ENCODE data around the gene SLC24A3.

The SLC24A3 gene

GRCh38 chr20:19411811-19412210 is 199.4 kb downstream of the SLC24A3 start:
- ChIA-PET CTCF (no interaction called here), POLR2A (no interaction called here)

DNA sequence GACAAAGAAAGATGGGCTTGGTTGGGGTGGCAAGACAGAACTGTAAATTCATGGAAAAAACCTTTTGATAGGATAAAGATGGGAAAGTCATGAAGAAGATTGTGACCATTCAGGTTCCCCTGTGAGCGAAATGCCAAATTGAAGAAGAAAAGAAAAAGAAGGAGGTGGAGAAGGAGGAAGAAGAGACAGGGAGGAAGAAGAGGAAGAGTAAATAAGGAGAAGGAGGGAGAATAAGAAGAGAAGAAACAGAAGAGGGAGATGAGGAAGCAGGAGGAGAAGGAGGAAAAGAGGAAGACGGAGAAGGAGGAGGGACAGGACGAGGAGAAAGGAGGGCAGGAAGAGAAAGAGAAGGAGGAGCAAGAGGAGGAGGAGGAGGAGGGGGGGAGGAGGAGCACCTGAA is 199.8 kb downstream of the SLC24A3 start:
- H3K4me3 ChIP-seq (ENCODE audit: low read depth, low read length) = no peak overlapping the region
- H3K4me1 ChIP-seq (ENCODE audit: control insufficient read depth, insufficient read depth, low read length) = no peaks in the 10 kb centered on the region
- no peaks in the 10 kb centered on the region for H3K9me3 ChIP-seq (ENCODE audit: control insufficient read depth, insufficient read depth, low read depth, low read length)
- ChIA-PET CTCF (no interaction called here), POLR2A (no interaction called here)
- TF ChIP-seq, protein P1, sequence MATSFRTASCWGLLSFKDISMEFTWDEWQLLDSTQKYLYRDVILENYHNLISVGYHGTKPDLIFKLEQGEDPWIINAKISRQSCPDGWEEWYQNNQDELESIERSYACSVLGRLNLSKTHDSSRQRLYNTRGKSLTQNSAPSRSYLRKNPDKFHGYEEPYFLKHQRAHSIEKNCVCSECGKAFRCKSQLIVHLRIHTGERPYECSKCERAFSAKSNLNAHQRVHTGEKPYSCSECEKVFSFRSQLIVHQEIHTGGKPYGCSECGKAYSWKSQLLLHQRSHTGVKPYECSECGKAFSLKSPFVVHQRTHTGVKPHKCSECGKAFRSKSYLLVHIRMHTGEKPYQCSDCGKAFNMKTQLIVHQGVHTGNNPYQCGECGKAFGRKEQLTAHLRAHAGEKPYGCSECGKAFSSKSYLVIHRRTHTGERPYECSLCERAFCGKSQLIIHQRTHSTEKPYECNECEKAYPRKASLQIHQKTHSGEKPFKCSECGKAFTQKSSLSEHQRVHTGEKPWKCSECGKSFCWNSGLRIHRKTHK (tag by site-specific recombination; IDR thresholded peaks at IDR 0.05) = no peak
- TF ChIP-seq ZNF585B (tag by site-specific recombination; IDR thresholded peaks at IDR 0.05) (no peak), ZNF391 (tag by site-specific recombination; IDR thresholded peaks at IDR 0.05; ENCODE audit: borderline replicate concordance, low read depth) (no peak), ZNF777 (tag by site-specific recombination; IDR thresholded peaks at IDR 0.05; ENCODE audit: borderline replicate concordance) (no peak), ZNF626 (tag by site-specific recombination; IDR thresholded peaks at IDR 0.05) (no peak), SP3 (tag by site-specific recombination; IDR thresholded peaks at IDR 0.05) (no peak), BCL11A (tag by site-specific recombination; IDR thresholded peaks at IDR 0.05; ENCODE audit: low read depth) (no peak)
- no peaks in the 10 kb centered on the region for H3K36me3 ChIP-seq (ENCODE audit: control insufficient read depth in 2 of 2, insufficient read depth in 1 of 2, low read length in 2 of 2)
- no peak overlapping the region for H3K27ac ChIP-seq (ENCODE audit: extremely low read depth, low read depth, low read length)

More at GRCh38 chr20:19411811-19412210, 199.4 kb downstream of the SLC24A3 start:
- H3K27ac ChIP-seq (ENCODE audit: extremely low read depth, low read depth, low read length) = no peak overlapping the region
- TF ChIP-seq ZBTB7A (tag by site-specific recombination; IDR thresholded peaks at IDR 0.05; ENCODE audit: low read depth) = no peak
- TF ChIP-seq ZNF48 (tag by site-specific recombination; IDR thresholded peaks at IDR 0.05) = no peak
- TF ChIP-seq ZNF510 (tag by site-specific recombination; IDR thresholded peaks at IDR 0.05; ENCODE audit: insufficient replicate concordance) = no peak
- no peak for TF ChIP-seq ZNF692 (tag by site-specific recombination; IDR thresholded peaks at IDR 0.05)
- no peak for TF ChIP-seq EGR2 (tag by site-specific recombination; IDR thresholded peaks at IDR 0.05; ENCODE audit: low read depth)
- no peak for TF ChIP-seq GLI2 (tag by site-specific recombination; IDR thresholded peaks at IDR 0.05; ENCODE audit: borderline replicate concordance, low read depth)
- TF ChIP-seq ZNF654 (tag by site-specific recombination; IDR thresholded peaks at IDR 0.05; ENCODE audit: low read depth) = no peak
- TF ChIP-seq ZFP3 (tag by site-specific recombination; IDR thresholded peaks at IDR 0.05; ENCODE audit: low read depth) = no peak
- TF ChIP-seq ZNF426 (tag by site-specific recombination; IDR thresholded peaks at IDR 0.05) = no peak
- no peak for TF ChIP-seq ZNF394 (tag by site-specific recombination; IDR thresholded peaks at IDR 0.05; ENCODE audit: borderline replicate concordance)
- TF ChIP-seq ZNF341 (tag by site-specific recombination; IDR thresholded peaks at IDR 0.05; ENCODE audit: low read depth) = no peak
- no peaks in the 10 kb centered on the region for H3K36me3 ChIP-seq (ENCODE audit: control insufficient read depth in 2 of 2, insufficient read depth in 1 of 2, low read length in 2 of 2)
- H3K9me3 ChIP-seq (ENCODE audit: control insufficient read depth, insufficient read depth, low read depth, low read length) = no peaks in the 10 kb centered on the region
- no peaks in the 10 kb centered on the region for H3K4me1 ChIP-seq (ENCODE audit: control insufficient read depth, insufficient read depth, low read length)
- no peak overlapping the region for H3K4me3 ChIP-seq (ENCODE audit: low read depth, low read length)

GRCh38 chr20:19414600-19414999 is 202.2 kb downstream of the SLC24A3 start:
- no peak overlapping the region for H3K27ac ChIP-seq (ENCODE audit: extremely low read depth, low read depth, low read length)
- H3K4me1 ChIP-seq (ENCODE audit: control insufficient read depth, insufficient read depth, low read length) = no peaks in the 10 kb centered on the region
- ChIA-PET POLR2A (no interaction called here), CTCF (no interaction called here)
- H3K9me3 ChIP-seq (ENCODE audit: control insufficient read depth, insufficient read depth, low read depth, low read length) = no peaks in the 10 kb centered on the region
- no peak overlapping the region for H3K4me3 ChIP-seq (ENCODE audit: low read depth, low read length)
- H3K36me3 ChIP-seq (ENCODE audit: control insufficient read depth in 2 of 2, insufficient read depth in 1 of 2, low read length in 2 of 2) = no peaks in the 10 kb centered on the region
- TF ChIP-seq SALL2 (tag by site-specific recombination; IDR thresholded peaks at IDR 0.05; ENCODE audit: borderline replicate concordance) = no peak
- TF ChIP-seq ZNF768 (tag by site-specific recombination; IDR thresholded peaks at IDR 0.05) = no peak
- TF ChIP-seq ZBTB21 (tag by site-specific recombination; IDR thresholded peaks at IDR 0.05) = no peak
- no peak for TF ChIP-seq ZEB2 (tag by site-specific recombination; IDR thresholded peaks at IDR 0.05)
- TF ChIP-seq ZSCAN23 (tag by site-specific recombination; IDR thresholded peaks at IDR 0.05) = no peak
- no peak for TF ChIP-seq ZNF76 (tag by site-specific recombination; IDR thresholded peaks at IDR 0.05; ENCODE audit: borderline replicate concordance, low read depth)
- TF ChIP-seq ZNF19 (tag by site-specific recombination; IDR thresholded peaks at IDR 0.05; ENCODE audit: low read depth) = no peak
